Esophagus muscularis mucosa (tissue), 4 donors: ENCODE data around the gene GRAMD2A. TPM values are rescaled to one million over a fixed set of nuclear protein-coding genes. Genes with fewer than 3 reads are reported as not detected.
A peak's percentile ranks its signal among the peaks of the same experiment; 100 is the strongest.

Experiments
- DNase-seq: peaks from one replicate; pipeline ENCODE4 v3.0.0-alpha.2; 2017; ENCODE audit errors: extremely low spot score
- H3K27ac ChIP-seq, 4 donors: fragments of 200-600 bp; sonication (generic); replicated peaks in 1 of 4; 1 replicate in 3 of 4; 2 replicates in 1 of 4; pipeline ENCODE4 v1.5.1; 2016 to 2019; ENCODE audit warnings: mild to moderate bottlenecking in 1 of 4
- H3K27me3 ChIP-seq, 4 donors: fragments of 200-600 bp; sonication (generic); one replicate each; pipeline versions ENCODE4 v1.5.1 to v1.6.0; 2016 to 2019
- H3K36me3 ChIP-seq, 4 donors: fragments of 200-600 bp; sonication (generic); one replicate each; pipeline ENCODE4 v1.5.1; 2016 to 2019
- H3K4me1 ChIP-seq, 4 donors: fragments of 200-600 bp; sonication (generic); one replicate each; pipeline ENCODE4 v1.5.1; 2016 to 2019
- H3K4me3 ChIP-seq, 4 donors: fragments of 200-600 bp; sonication (generic); 1 replicate in 2 of 4; 2 replicates in 2 of 4; pipeline ENCODE4 v1.5.1; 2016 to 2019; ENCODE audit warnings: mild to moderate bottlenecking in 4 of 4, moderate library complexity in 1 of 4
- H3K9me3 ChIP-seq, 4 donors: fragments of 200-600 bp; sonication (generic); 1 replicate in 3 of 4; 2 replicates in 1 of 4; pipeline ENCODE4 v1.5.1; 2016 to 2019
- CTCF ChIP-seq, 3 experiments: fragments of 200-600 bp in 2 of 3; fragments of 450-650 bp in 1 of 3; sonication (generic) in 2 of 3; IDR thresholded peaks; one replicate each; pipeline ENCODE4 v1.5.1; 2017 to 2019; ENCODE audit warnings: antibody characterized with exemption in 3 of 3, mild to moderate bottlenecking in 2 of 3, moderate library complexity in 1 of 3
- EP300 ChIP-seq: sonication (generic); formaldehyde crosslinking; IDR thresholded peaks from one replicate; pipeline ENCODE4 v1.6.1; 2017; ENCODE audit warnings: antibody characterized with exemption
- POLR2A ChIP-seq: fragments of 450-650 bp; IDR thresholded peaks from one replicate; pipeline ENCODE4 v1.6.1; 2017; ENCODE audit warnings: antibody characterized with exemption, moderate library complexity, mild to moderate bottlenecking, low read depth
- POLR2AphosphoS5 ChIP-seq, 2 donors: sonication (generic); formaldehyde crosslinking; IDR thresholded peaks; one replicate each; pipeline ENCODE4 v1.6.1; 2017; ENCODE audit warnings: antibody characterized with exemption in 2 of 2
- WGBS: methylation state at CpG from one replicate; pipeline ENCODE4 v1.1.5; 2018; 5-methylcytosine and 5-hydroxymethylcytosine counted together
- intact Hi-C: fragments of 100-400 bp; cut with DNase I; formaldehyde crosslinking; loops from one replicate; pipeline ENCODE4 v1.15.1; 2023
- total RNA-seq, 4 donors: library from RNA; depleted of rRNA; stranded (reverse); fragments of >200 nt; gene quantifications; one replicate each; pipeline versions ENCODE4 v1.1.0 to v1.2.1, GENCODE V29; 2016

Gene GRAMD2A
- total RNA-seq, 4 donors from 2014 or later, result 0.33 to 2.5 (median 0.75) TPM

- Histone ChIP-seq H3K27me3 (no peaks in the 10 kb centered on the region), H3K27ac (peak overlapping the region in 3 of 4 donors; percentile 11 to 92 (median 40)), H3K4me1 (peaks cover 28 to 84% (median 69%) of the 10 kb centered on the region in 4 donors), H3K36me3 (no peaks in the 10 kb centered on the region), H3K9me3 (no peaks in the 10 kb centered on the region), H3K4me3 (no peak overlapping the region)
- TF ChIP-seq EP300, result no peak
- no peak for TF ChIP-seq CTCF (IDR thresholded peaks at IDR 0.05)
- TF ChIP-seq POLR2AphosphoS5 (IDR thresholded peaks at IDR 0.05), result no peak
- no peak for TF ChIP-seq POLR2A
- no peak for DNase-seq
- intact Hi-C loops, result no loop called here
These were observed 84.8 kb downstream of the GRAMD2A start for GRCh38 chr15:72112805-72113204.

- DNase-seq, result no peak
- 42% methylated on average over 2 of the region's 2 CpGs for WGBS
- Histone ChIP-seq H3K36me3 (no peaks in the 10 kb centered on the region), H3K27me3 (no peaks in the 10 kb centered on the region), H3K9me3 (no peaks in the 10 kb centered on the region), H3K27ac (peak overlapping the region in 2 of 4 donors; percentile 40 to 92), H3K4me3 (no peak overlapping the region), H3K4me1 (peaks cover 31 to 91% (median 75%) of the 10 kb centered on the region in 4 donors)
- no peak for TF ChIP-seq POLR2AphosphoS5 (IDR thresholded peaks at IDR 0.05)
- no peak for TF ChIP-seq CTCF (IDR thresholded peaks at IDR 0.05)
- TF ChIP-seq EP300, result no peak
- intact Hi-C loops, result no loop called here
These were observed 85.5 kb downstream of the GRAMD2A start for GRCh38 chr15:72112116-72112515.

- H3K4me1 ChIP-seq, result peaks cover 19 to 93% (median 71%) of the 10 kb centered on the region in 4 donors
- H3K27ac ChIP-seq, result no peak overlapping the region
- no peak for TF ChIP-seq POLR2AphosphoS5 (IDR thresholded peaks at IDR 0.05)
- no peak for TF ChIP-seq EP300
- no peak for TF ChIP-seq CTCF (IDR thresholded peaks at IDR 0.05)
- no peak for TF ChIP-seq POLR2A
- H3K36me3 ChIP-seq, result no peaks in the 10 kb centered on the region
- no peak overlapping the region for H3K4me3 ChIP-seq
- intact Hi-C loops, result no loop called here
- no peaks in the 10 kb centered on the region for H3K9me3 ChIP-seq
- DNase-seq, result no peak
- WGBS, result 92% methylated on average over 3 of the region's 3 CpGs
- no peaks in the 10 kb centered on the region for H3K27me3 ChIP-seq
These were observed 87.2 kb downstream of the GRAMD2A start for GRCh38 chr15:72110355-72110754.

Other genes with a start within 250 kb of the GRAMD2A start
- gene MYO9A, start 79.6 kb downstream of the GRAMD2A start, total RNA-seq, result 10 to 100 TPM; 71.1 to 96.8 (median 80.8) TPM
- 1 to 10 TPM; 1.7 to 2.4 (median 2.0) TPM for gene SENP8, start 79.4 kb downstream of the GRAMD2A start, total RNA-seq
- gene PKM, start 33.4 kb upstream of the GRAMD2A start, total RNA-seq, result 100 to 1,000 TPM; 392 to 605 (median 482) TPM
- 10 to 100 TPM; 46.5 to 79.0 (median 53.7) TPM for gene PARP6, start 74.8 kb upstream of the GRAMD2A start, total RNA-seq
- 1 to 10 TPM; 1.2 to 4.6 (median 2.5) TPM for gene CELF6, start 122.4 kb upstream of the GRAMD2A start, total RNA-seq
- gene HEXA, start 178.2 kb upstream of the GRAMD2A start, total RNA-seq, result 10 to 100 TPM; 51.0 to 59.3 (median 53.6) TPM
- gene TMEM202, start 200.5 kb upstream of the GRAMD2A start, total RNA-seq, result not detected